ENCODE data around the gene MAPKAP1.

MAPKAP1 gene

DNA sequence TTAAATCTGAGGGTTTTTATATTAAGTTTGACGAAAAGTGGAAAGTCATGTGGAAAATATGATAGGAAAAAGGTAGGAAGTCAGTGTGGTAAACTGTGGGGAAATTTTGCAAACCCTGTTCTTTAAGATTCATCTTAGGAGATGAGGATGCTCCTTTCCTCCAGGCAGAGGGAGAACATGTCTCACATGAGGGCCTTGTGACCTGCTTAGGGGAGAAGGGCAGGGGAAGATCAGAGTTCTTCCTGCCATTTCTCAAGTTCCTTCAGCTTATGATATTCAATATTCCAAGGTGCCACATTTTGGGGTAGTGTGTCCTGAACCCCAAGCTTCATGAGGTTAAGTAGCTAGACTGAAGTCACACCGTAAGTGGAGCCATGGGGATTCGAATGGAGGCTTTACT, 53.7 kb downstream of the MAPKAP1 start:
- peaks cover 20 to 21% of the 10 kb centered on the region in 2 experiments for H3K4me1 ChIP-seq (ENCODE audit: control insufficient read depth in 1 of 2, insufficient read depth in 1 of 2, low read depth in 1 of 2, low read length in 1 of 2)
- no peaks in the 10 kb centered on the region for H3K27me3 ChIP-seq
- no peak for TF ChIP-seq CTCF (IDR thresholded peaks at IDR 0.05)
- no peak overlapping the region for H3K27ac ChIP-seq
- H3K9me3 ChIP-seq: no peaks in the 10 kb centered on the region
- peaks cover 12% of the 10 kb centered on the region for H3K36me3 ChIP-seq
- H3K4me3 ChIP-seq (ENCODE audit: low read depth in 1 of 2, low read length in 1 of 2): no peak overlapping the region

DNA sequence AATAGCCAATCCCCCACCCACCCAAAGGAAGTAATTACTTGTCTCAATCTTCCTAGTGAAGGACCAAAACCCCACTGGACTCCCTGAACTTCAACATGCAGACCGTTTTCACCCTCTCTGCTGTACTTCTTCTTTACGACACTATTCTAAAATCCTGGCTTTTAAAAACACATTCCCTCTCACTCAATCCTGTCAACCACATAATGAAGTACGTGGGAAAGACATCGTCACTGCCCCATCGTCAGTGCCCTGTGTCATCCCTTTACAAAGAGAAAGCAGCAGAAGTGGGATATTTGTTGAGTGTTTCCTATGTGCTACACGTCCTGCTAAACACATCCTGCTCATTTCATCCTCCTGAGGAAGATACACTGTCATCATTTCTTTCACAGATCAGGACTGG, 54.2 kb downstream of the MAPKAP1 start:
- Histone ChIP-seq H3K4me1 (ENCODE audit: control insufficient read depth in 1 of 2, insufficient read depth in 1 of 2, low read depth in 1 of 2, low read length in 1 of 2) (peaks cover 20 to 21% of the 10 kb centered on the region in 2 experiments), H3K27ac (no peak overlapping the region), H3K27me3 (no peaks in the 10 kb centered on the region), H3K9me3 (no peaks in the 10 kb centered on the region), H3K36me3 (peaks cover 12% of the 10 kb centered on the region), H3K4me3 (ENCODE audit: low read depth in 1 of 2, low read length in 1 of 2) (no peak overlapping the region)
- no peak for TF ChIP-seq CTCF (IDR thresholded peaks at IDR 0.05)

DNA sequence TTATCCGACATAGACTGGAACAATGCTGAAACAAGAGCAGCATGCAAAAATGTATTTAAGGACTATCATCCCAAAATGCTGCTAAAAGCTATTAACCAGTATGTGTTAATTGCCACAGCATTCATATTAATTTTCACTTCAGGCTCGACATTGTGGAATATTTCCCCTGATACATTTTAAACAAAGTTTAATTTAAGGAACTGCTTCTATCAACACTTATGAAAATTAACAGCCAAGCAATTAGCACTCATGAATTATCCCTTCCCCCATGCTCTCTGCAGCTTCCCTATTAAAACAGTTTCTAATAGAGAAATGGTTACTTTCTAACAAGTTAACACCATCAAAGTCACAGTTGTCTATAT, 54.8 kb downstream of the MAPKAP1 start:
- Histone ChIP-seq H3K4me3 (ENCODE audit: low read depth in 1 of 2, low read length in 1 of 2) (no peak overlapping the region), H3K27ac (no peak overlapping the region), H3K4me1 (ENCODE audit: control insufficient read depth in 1 of 2, insufficient read depth in 1 of 2, low read depth in 1 of 2, low read length in 1 of 2) (peaks cover 20 to 21% of the 10 kb centered on the region in 2 experiments), H3K27me3 (no peaks in the 10 kb centered on the region), H3K36me3 (peaks cover 7% of the 10 kb centered on the region), H3K9me3 (no peaks in the 10 kb centered on the region)
- no peak for TF ChIP-seq CTCF (IDR thresholded peaks at IDR 0.05)

DNA sequence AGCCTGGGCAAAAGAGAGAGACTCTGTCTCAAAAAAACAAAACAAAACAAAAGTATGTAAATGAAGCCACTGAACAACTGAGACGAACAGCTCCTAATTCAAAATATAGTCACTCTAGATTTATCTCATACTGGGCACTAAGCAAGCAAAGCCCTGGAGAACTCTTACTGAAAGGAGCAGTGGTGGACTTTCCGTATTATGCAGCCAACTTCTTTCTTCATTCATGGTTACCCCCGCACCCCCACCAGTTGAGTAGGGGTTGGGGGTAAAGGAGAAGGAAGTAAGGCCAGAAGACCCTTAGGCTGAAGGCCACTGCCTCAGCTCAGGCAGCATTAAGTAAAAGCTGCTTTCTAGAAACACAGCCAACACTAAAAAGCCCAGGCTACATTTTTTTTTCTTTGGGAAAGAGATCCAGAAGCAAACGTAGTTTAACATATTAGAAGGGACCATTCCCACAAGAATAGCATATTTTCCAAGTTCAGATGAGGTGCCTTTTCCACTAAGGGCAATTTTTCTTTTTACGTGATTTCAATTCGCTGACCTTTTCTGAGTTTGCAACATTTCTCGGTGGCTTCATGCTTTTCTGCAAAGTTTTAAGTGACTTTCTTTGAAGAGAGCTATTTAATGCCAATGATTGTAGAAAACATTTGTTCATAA, 55.3 kb downstream of the MAPKAP1 start:
- Histone ChIP-seq H3K27ac (no peak overlapping the region), H3K4me3 (ENCODE audit: low read depth in 1 of 2, low read length in 1 of 2) (no peak overlapping the region), H3K36me3 (peaks cover 4% of the 10 kb centered on the region), H3K4me1 (ENCODE audit: control insufficient read depth in 1 of 2, insufficient read depth in 1 of 2, low read depth in 1 of 2, low read length in 1 of 2) (peaks cover 20 to 21% of the 10 kb centered on the region in 2 experiments), H3K27me3 (no peaks in the 10 kb centered on the region), H3K9me3 (no peaks in the 10 kb centered on the region)
- TF ChIP-seq CTCF (IDR thresholded peaks at IDR 0.05): no peak

DNA sequence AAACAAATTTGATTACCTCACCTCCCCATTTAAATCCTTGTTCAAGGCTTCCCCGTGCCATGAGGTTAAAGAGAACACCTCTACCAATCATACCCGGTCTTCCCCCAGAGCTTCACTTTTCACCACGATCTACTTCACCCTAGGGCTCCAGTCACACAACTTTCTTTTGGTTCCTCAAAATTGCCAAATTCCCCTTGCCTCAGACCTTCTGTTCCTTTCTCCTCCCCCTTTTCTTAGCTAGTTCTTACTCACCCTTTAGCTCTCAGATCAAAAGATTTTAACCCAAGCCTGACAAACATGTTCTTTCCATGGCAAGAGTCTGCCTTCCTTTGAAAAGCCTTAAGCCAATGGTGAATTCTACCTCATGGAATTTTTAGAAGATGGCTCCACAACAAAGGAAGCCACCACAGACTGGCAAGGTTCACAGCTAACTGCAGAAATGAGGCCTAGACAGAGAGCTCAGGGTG, 56.7 kb downstream of the MAPKAP1 start:
- no peak overlapping the region for H3K4me3 ChIP-seq (ENCODE audit: low read depth in 1 of 2, low read length in 1 of 2)
- H3K9me3 ChIP-seq: no peaks in the 10 kb centered on the region
- no peaks in the 10 kb centered on the region for H3K36me3 ChIP-seq
- peak overlapping the region; percentile 77 for H3K27ac ChIP-seq
- H3K27me3 ChIP-seq: no peaks in the 10 kb centered on the region
- H3K4me1 ChIP-seq (ENCODE audit: control insufficient read depth in 1 of 2, insufficient read depth in 1 of 2, low read depth in 1 of 2, low read length in 1 of 2): peaks cover 20 to 21% of the 10 kb centered on the region in 2 experiments
- TF ChIP-seq CTCF (IDR thresholded peaks at IDR 0.05): no peak
